Measurements from ENCODE around the gene RABGEF1.
"Not testable (repeated sequence)": the region's sequence is repeated elsewhere in the genome, so short reads cannot be mapped to it uniquely, and the experiment has no call there.

DNA sequence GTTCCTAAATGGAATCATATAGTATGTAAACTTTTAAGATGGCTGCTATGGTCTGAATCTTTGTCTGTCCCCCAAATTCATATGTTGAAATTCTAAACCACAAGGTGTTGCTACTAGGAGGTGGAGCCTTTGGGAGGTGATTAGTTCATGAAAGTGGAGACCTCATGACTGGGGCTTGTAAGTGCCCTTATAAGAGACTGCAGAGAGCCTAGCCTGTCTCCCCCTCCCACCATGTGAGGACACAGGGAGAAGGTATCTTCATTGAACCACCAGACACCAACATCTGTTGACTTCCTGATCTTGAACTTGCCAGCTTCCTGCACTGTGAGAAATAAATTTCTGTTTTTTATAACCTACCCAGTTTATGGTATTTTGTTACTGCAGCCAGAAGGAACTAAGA, 27.0 kb downstream of the RABGEF1 start:
- TF ChIP-seq, protein P1, sequence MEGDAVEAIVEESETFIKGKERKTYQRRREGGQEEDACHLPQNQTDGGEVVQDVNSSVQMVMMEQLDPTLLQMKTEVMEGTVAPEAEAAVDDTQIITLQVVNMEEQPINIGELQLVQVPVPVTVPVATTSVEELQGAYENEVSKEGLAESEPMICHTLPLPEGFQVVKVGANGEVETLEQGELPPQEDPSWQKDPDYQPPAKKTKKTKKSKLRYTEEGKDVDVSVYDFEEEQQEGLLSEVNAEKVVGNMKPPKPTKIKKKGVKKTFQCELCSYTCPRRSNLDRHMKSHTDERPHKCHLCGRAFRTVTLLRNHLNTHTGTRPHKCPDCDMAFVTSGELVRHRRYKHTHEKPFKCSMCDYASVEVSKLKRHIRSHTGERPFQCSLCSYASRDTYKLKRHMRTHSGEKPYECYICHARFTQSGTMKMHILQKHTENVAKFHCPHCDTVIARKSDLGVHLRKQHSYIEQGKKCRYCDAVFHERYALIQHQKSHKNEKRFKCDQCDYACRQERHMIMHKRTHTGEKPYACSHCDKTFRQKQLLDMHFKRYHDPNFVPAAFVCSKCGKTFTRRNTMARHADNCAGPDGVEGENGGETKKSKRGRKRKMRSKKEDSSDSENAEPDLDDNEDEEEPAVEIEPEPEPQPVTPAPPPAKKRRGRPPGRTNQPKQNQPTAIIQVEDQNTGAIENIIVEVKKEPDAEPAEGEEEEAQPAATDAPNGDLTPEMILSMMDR (IDR thresholded peaks at IDR 0.05), result not testable (repeated sequence)
- not testable (repeated sequence) for TF ChIP-seq POLR2A (IDR thresholded peaks at IDR 0.05)
